ENCODE data around the gene ANKK1.

The ANKK1 gene

DNA sequence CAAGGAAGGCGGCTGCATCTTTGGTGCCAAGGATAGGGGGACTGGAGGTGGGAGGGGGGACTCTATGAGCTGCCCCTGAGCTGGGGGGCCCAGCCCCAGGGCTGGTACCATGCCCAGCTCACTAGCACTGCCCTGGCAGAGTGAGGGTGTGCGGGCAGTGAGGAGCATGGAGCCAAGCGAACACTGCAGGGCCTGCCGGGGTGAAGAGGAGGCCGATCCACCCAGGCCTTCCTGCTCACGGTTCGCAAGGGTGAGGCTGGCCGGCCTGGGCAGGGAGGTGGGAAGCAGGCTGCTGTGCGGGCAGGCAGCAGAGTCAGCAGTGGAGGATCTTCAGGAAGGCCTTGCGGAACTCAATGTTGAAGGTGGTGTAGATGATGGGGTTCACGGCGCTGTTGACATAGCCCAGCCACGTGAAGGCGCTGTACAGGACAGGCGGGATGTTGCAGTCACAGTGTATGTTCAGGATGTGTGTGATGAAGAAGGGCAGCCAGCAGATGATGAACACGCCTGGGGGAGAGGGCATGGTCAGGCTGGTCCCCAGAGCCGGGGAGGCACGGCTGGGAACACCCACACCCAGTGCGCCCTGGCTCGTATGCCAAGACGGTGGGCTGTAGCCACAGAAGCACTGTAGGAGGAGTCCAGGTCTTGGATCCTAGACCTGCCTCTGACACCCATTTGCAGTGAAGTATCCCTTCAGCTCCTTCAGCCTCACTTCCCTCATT, 23.0 kb downstream of the ANKK1 start:
- no peak for DNase-seq (ENCODE audit: low read depth)

GRCh38 chr11:113411536-113411935, 24.0 kb downstream of the ANKK1 start:
- no peak for DNase-seq (ENCODE audit: low read depth)

- DNase-seq (ENCODE audit: low read depth): no peak
Observed at GRCh38 chr11:113412675-113413074, 25.1 kb downstream of the ANKK1 start.

DNA sequence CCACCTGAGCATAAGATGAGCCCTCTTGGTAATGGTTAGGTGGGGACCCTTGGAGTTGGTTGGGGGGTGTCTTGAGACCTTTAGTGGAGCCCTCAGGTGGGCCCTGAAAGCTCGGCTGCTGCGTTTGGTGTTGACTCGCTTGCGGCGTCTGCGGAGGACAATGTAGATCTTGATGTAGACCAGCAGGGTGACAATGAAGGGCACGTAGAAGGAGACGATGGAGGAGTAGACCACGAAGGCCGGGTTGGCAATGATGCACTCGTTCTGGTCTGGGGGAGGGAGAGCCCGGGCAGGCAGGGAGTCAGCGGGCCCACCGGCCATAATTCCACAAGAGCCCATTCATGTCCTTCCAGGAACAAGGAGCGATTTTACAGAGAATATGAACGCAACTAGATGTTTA, 27.8 kb downstream of the ANKK1 start:
- no peak for DNase-seq (ENCODE audit: low read depth)

DNA sequence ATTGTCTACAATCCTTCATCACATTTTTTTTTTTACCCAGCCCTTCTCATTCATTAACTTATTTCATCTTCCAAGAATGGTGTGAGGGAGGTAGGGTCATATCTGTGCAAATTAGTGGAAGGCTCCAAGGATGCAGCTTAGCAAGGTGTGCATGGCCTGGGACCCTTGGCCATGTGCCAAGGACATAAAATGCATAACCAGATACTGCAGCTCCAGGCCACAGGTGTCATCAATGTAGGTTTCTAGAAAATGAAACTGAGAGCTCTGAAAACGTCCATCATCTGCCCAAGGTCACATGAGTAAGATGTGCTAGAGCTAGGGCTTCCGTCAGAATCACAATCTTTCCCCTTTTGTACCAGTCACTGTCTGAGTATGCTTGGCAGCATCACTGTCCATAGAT, 29.8 kb downstream of the ANKK1 start:
- DNase-seq (ENCODE audit: low read depth): no peak

DNA sequence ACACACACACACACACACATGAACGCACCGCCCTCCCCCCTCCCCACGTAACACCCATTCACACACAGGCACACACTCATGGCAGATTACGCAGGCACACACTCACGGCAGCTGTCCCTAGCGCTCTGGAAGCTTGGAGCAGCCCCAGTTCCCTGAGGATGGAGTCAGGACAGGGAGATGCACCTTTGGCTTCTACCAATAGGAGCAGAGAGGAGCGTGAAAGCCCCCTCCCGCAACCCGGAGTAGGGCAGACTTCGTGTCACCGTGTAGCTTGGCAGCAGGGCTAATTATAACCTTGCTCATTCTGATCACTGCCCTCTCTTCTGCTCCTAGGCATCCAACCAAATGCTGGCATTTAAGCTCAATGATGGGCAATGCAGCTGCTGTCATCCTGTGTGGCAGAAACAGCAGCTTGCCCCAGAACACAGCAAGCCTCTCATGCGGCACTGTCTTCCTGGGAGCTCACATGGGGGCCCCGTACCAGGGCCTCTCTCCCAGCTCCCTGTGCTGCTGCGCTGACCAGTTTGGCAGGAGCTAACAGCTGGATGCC, 31.9 kb downstream of the ANKK1 start:
- no peak for DNase-seq (ENCODE audit: low read depth)

DNA sequence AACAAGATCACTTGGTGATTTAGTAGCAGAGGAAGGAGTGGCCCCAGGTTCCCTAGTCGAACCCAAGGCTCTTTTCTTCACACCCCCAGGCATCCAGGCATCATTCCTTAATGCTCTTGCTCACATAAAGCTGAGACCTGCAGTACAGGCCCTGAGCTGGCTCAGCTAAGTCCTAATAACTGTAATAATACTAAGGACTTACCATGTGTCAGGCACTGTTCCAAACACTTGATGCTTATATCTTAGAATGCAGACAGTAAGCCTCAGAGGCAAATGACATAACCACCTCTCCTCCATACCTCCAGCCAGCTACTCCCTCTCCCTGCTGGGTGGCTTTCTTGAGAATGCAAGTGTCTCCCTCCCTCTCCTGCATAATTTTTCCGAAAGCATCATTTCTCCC, 33.2 kb downstream of the ANKK1 start:
- no peak for DNase-seq (ENCODE audit: low read depth)

- DNase-seq (ENCODE audit: low read depth): no peak
Observed at GRCh38 chr11:113426686-113427085, 39.1 kb downstream of the ANKK1 start.

DNA sequence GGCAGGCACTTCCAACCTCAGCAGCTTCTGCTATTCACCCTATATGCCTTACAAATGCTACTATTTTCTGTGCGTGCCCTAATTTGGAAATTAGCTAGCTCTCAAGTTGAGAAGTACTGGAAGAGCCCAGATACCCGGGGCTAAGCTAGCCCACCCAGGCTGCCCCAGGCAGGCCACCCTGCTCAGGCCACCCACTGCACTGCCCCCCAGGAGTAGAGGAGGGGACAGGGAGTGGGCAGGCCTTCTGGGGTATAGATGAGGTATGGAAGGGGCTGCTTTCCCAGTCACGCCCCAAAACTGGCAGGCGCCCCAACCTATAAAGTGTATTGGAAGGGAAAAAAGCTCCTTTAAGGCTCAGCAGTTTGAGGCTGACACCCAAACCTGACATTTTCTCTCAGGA, 44.2 kb downstream of the ANKK1 start:
- no peak for DNase-seq (ENCODE audit: low read depth)

DNA sequence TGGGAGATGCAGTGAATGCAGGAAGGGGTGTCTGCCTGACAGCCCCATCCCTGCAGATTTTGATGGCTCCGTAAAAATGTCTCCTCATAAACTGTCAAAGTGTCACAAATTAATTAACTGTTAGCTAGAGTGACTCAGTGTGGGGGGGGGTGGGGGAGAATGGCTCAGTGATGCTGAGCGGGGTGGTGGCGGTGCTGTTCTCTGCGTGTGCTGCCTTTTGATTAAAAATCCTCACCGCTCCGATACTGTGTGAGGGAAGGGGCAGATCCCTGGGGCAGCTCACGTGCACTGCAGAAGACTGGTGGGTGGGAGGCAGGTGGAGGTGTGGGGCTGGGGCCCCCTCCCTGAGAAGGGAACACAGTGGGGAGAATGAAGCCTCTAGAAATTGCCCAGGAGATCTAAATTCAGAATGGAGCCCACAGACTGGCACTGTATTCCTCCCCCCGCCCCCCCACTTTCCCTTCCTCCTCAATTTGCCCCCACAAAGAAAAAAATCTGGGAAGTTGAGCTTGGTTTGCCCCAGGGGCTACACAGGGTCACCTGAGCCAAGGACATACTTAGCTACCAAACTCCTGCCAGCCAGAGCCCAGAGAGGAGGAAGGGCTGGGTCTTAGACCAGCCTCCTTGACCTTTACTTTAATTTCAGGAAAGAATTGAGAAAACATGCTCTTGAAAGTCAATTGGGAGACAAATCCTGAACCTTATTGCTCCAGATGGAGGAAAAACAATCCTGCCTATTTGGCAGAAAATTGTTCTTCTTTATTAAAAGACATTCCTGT, 47.8 kb downstream of the ANKK1 start:
- DNase-seq (ENCODE audit: low read depth): no peak

GRCh38 chr11:113436672-113437252, 49.2 kb downstream of the ANKK1 start:
- DNase-seq (ENCODE audit: low read depth): no peak

- DNase-seq (ENCODE audit: low read depth): no peak
Observed at GRCh38 chr11:113440816-113441215, 53.2 kb downstream of the ANKK1 start.

GRCh38 chr11:113444502-113445123, 57.0 kb downstream of the ANKK1 start:
- DNase-seq (ENCODE audit: low read depth): no peak

DNA sequence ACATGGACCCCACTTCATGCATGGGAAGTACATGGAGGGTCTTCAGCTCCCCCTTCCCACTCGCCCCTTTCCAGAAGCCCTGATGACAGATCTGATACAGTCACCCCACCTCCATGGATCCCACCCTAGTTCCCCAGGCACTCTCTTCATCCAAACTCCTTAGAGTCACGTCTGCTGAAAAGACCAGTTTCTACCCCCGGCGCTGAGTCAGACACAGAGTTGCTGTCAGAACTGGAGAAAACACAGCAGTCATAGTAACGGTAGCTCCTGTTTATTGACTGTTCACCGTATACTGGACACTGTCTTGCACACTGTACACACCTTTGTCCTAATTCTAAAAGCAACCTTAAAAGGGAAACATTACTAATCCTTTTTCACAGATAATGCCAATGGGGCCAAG, 58.5 kb downstream of the ANKK1 start:
- no peak for DNase-seq (ENCODE audit: low read depth)

GRCh38 chr11:113446938-113447337, 59.4 kb downstream of the ANKK1 start:
- DNase-seq (ENCODE audit: low read depth): no peak

- DNase-seq (ENCODE audit: low read depth): no peak
Observed at GRCh38 chr11:113447621-113448315, 60.2 kb downstream of the ANKK1 start.

GRCh38 chr11:113448316-113448677, 60.7 kb downstream of the ANKK1 start:
- DNase-seq (ENCODE audit: low read depth): no peak

GRCh38 chr11:113449743-113450142, 62.2 kb downstream of the ANKK1 start:
- no peak for DNase-seq (ENCODE audit: low read depth)

All from stimulated activated CD8-positive, alpha-beta memory T cell treated with anti-CD3 and anti-CD28 coated beads, Interleukin-4, amount 100 ng/mL, for 24 hours (primary cell).